GM19468 (cell line): ENCODE results near the gene CLDN20.
"Not testable (repeated sequence)": the region's sequence is repeated elsewhere in the genome, so short reads cannot be mapped to it uniquely, and the experiment has no call there.

Experiments
- ATAC-seq: cut with Tn5 transposase; IDR thresholded peaks from one replicate; pipeline ENCODE4 v1.9.1; 2021; ENCODE audit warnings: mild to moderate bottlenecking, moderate library complexity, moderate number of reproducible peaks; ENCODE audit not compliant: unreplicated experiment; ENCODE audit errors: extremely low read depth

Gene CLDN20

DNA sequence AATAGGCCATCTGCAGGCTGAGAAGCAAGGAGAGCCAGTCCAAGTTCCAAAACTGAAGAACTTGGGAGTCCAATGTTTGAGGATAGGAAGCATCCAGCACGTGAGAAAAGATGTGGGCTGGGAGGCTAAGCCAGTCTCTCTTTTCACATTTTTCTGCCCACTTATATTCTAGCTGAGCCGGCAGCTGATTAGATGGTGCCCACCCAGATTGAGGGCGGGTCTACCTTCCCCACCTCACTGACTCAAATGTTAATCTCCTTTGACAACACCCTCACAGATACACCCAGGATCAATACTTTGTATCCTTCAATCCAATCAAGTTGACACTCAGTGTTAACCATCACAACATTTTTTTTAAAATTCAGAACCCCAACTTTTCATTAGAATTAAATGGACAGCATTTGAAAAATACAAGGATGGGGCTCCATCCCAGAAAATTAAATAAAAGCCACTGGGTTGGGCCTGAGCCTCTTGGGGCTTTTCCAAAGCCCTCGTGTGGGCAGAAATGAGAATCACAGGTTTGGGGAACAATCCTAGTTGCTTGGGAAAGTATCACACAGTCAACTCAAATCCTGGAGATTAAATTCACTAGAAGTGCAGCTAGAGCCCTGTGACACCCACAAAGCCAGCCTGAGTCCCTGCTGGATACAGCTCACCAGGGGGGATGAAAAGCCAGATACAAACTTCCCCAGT is 2.2 kb downstream of the CLDN20 start:
- ATAC-seq: no peak

DNA sequence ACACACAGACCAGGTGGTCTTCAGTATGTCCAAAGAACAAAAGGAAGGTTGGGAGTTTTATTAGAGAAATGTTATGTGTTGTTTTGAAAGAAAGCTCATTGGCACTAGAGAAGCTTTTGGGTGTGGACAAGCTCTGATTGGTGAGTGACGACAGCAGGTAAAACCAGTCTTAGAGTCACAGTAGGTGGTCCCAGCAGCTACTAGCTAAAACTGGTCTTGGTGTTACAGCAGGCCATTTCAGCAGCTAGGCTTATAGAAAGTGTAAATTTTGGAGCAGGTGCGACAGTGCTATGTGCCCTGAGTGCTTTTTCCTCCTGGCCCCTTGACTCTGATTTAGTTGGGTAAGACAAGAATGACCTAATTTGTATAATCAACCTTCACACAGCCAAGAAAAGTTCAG is 3.6 kb downstream of the CLDN20 start:
- ATAC-seq: no peak

DNA sequence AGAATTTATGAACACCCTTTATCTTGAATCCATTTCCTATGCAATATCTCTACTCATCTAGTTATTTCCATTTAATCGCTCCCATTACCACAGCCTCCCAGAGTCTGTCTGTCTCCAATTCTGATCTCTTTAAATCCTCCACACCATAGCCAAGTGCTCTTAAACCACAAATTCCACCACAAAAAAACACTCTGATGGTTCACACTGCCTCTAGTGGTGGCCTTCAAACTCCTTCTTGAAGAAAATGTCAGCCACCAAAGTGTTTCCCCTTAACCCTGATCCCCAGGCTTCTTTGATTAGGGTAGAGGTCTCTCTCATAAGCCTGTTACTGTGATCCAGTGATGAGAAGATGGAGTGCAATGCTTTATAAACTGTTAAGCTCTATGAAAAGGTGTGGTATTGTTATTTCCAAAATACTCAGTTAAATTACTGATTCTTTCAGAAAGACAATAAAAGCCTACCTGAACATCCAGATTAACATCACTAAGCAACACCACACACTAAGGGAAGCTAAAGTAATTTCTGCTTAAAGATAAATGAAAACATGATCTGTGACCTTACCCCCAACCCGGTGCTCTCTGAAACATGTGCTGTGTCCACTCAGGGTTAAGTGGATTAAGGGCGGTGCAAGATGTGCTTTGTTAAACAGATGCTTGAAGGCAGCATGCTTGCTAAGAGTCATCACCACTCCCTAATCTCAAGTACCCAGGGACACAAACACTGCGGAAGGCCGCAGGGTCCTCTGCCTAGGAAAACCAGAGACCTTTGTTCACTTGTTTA is 4.5 kb downstream of the CLDN20 start:
- ATAC-seq: not testable (repeated sequence)

DNA sequence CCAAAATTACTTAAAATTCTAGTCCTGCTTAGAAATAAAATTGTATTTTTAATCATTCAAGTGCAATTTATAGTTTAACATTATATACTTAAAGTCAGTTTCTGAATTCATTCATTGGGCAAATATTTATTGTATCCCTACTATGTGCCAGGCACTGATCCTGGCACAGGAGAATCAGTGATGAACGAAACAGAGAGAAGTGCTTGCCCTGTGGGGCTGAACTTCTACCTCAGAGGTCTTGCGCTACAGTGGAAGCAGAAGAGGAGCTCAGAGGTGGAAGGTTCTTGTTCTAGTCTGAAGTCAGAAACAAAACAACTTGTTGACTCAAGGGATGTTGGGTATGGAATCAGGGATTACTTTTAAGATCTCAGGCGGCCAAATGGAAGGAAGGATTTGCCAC is 6.0 kb downstream of the CLDN20 start:
- no peak for ATAC-seq

DNA sequence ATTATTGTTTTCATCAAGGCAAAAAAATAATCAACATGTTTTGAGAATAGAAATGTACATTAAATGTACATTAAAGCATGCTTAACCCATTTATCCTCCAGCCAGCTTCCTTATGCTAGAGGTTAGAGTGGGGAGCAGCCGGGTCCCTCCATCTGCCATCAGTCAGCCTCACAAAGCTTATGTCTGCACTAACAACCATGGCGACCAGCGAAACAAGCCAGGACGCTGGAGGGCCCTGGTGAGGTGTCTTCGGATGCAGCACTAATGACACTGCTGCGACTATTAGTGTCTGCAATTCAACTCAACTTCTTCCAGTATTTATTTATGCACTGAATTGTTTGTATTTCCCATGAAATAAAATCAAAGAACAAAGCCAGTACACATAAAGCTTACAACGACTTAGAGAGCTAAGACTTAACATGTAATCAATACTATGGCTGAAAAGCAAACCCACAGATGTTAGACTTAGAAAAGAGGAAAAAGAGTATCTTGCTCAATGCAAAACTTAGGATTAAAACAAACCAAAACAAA is 6.8 kb downstream of the CLDN20 start:
- ATAC-seq: no peak

DNA sequence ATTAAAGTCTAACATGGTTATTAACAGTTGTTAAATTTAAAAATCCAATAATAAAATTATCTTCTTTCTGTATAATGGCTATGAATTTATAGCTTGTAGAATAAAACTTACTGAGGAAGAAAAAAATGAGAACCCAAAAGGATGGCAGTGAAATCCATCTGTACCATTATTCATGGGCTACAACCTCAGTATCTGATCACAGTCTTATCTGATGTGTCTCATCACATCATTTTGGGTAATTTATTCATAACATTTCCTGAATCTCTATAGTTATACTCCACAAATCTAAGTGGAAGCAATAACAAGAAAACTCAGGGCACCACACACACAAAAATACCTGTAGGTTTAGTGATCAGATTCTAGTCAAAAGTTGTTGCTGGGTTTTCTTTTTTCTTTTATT is 7.3 kb downstream of the CLDN20 start:
- no peak for ATAC-seq

DNA sequence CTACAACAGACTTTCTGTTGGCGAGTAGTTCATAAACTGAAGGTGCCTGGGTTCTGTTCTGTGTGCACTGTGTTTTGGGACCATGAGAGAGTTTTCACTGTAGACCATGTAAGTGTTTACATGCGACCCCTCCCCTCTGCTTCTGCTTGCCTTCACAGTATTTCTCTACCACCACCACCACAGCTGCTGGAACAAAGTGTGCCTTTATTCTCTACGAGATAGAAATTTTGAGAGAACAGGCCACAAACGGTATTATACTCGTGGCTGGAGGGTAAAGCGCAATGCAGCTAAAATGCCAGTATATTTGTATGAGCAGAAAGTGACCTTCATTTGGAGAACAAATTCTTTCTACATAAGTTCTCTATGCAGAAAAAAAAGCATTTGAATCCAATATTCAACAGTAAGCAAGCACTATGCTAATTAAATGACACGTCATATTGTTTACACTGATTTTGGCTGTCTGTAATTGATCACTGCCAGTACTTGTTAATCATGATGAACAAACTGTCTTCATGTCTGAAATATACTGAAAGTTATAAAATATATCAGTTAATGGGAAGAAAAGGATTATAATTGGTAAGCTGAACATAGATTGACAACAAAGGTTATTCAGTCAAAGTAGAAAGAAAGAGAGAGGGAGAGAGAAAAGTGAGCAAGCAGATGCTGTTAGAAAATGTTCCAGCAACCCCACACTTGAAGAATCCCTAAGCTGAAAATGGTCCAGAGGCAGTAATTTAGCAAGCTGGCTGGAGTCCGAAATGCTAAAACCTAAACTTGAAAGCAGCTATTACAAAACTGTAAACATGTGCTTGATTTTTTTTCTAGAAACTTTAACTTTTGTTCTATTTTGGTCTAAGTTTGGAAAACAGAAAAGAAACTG is 8.8 kb downstream of the CLDN20 start:
- ATAC-seq: no peak

DNA sequence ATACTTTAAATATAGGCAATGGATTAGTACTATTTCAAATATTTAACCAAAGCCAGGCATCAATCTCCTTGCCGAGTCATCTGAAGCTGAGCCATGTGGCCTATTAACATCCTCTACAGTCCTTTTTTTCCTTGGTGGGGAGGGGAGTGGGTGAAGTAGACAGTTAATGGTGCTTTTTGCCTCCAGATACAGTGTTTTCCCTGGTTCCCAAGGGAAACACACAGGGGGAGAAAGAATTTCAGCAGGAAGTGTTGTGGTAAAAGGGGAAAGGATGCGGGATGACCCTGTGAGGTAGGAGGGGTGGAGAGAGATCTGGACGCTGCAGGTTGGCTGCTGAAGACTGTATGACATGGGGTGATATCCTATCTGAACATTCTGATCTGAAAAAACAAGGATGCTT is 9.6 kb downstream of the CLDN20 start:
- ATAC-seq: no peak

DNA sequence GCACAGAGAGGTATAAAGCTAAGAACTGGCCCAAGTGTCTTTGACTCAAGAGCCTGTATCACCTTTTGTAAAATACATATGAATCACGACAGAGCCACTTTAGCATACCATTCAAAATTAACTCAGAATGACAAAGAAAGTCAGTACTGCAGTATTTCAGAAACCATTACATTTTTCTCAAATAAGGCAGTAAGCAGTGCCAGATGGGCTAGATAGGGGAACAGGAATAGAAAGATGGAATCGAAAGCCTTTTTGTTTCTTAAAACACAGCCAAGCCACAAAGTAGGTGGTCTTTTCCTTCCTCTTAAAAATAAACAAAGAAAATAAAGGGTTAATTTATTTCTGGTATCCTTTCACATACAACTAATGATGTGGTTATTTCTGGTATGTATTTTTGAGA is 10.3 kb downstream of the CLDN20 start:
- ATAC-seq: no peak

DNA sequence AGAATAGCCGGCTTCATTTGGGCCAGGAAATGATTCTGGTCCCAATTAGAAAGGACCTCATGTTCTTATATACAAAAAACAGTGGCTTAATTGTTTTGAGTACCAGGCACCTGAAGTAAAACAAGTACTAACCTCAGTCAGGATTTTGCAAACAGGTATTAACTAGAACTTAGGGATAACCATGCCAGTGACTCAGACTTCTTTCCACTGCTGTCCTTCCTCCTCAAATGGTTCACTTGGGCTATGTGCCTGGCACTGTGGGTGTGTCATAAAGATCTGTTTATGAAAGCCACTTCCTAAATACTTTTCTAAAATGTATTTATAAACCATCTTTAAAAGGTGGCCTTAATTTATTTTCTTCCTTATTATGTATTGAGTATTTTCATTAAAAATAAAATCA is 10.7 kb downstream of the CLDN20 start:
- no peak for ATAC-seq

DNA sequence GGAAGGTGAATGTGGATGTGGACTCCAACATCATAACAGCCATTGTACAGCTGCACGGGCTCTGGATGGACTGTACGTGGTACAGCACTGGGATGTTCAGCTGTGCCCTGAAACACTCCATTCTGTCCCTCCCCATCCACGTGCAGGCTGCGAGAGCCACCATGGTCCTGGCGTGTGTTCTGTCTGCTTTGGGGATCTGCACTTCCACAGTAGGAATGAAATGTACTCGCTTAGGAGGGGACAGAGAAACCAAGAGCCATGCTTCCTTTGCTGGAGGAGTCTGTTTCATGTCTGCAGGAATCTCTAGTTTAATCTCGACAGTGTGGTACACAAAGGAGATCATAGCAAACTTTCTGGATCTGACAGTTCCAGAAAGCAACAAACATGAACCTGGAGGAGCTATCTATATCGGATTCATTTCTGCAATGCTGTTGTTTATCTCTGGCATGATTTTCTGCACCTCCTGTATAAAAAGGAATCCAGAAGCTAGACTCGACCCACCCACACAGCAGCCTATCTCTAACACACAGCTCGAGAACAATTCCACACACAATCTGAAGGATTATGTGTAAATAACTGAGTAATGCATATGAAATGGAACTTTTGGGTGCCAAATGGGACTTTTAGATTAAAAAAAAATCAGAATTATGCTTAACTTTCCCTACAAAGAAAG is 12.1 kb downstream of the CLDN20 start:
- no peak for ATAC-seq

DNA sequence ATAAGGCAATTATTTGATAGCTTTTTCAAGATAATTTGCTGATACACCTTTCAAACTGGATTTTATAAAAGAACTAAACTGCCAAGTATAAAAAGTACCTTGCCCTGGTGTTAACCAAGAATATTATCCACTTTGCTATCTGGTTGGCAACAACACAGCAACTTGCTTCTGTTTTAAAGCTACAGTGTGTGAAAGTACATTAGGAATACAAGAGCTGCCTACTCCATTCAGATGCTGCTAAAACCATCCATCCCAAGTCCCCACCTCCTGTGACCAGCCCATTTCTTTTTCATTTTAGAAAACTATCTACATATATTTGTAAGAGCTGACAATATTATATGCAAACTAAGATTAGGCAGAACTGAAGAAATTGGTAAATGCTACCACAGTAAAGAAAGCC is 12.8 kb downstream of the CLDN20 start:
- no peak for ATAC-seq

DNA sequence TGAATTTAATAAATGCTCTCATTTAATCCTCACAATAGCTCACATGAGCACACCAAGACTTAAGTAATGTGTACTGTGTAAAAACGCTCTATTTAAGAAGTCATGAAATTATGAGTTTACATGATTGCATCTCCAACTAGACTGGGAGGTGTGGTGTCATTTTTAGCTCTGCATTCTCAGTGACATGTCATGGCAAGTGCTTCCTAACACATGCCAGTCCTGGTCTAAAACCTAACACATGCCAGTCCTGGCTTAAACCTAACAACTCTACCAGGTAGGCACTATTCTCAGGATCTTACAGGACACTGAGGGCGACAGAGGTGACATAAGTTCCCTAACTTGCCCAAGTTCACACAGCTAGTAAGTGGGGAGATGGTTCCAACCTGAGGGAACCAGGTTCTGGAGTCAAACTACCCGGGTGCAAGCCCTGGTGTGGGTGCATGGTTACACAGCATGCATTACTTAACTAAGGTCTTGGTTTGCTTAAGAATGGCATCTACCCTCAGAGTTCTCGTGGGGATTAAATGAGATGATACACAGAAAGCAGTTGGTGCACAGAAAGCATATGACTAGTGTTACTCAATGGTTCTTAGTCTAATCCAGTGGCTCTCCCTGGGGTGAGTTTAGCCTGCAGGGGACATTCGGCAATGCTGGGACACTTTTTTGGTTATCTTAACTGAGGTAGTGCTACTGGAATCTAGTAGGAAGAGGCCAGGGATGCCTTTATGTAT is 14.7 kb downstream of the CLDN20 start:
- ATAC-seq: no peak

DNA sequence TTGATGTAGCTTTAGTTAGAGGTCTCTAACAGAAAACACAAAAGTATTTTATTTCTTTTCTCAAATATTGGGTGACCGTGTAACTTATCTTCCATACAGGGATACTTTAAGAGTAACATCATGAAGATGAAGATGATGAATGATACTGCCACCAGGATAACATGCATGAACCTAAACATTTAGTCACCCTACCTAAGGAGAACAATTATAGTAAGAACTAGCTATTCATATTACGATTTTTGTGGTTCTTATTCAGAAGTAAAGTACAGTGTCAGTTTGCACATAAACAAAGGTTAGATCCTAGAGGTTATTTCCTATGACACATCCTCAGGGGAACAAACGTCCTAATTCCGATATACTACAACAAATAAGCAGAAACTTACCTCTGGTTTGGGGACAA is 21.0 kb downstream of the CLDN20 start:
- ATAC-seq: no peak

DNA sequence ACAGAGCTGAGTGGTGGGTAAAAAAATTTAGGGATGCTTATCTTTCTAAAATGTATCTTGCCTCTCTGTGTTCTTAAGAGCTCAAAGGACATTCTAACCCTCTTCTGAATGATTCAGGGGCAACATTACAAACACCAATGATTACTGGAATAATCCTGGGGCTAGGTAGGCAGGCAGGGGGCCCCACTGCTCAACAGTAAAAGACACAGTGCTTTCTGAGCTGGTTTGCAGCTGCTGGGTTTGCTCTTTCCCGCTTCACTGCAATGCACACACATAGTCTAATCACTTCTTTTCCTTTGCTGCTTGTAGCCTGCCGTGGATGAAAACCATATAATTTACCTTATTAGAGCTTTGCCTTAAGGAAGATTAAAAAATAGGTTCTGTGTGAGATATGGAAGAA is 23.9 kb downstream of the CLDN20 start:
- ATAC-seq: no peak

DNA sequence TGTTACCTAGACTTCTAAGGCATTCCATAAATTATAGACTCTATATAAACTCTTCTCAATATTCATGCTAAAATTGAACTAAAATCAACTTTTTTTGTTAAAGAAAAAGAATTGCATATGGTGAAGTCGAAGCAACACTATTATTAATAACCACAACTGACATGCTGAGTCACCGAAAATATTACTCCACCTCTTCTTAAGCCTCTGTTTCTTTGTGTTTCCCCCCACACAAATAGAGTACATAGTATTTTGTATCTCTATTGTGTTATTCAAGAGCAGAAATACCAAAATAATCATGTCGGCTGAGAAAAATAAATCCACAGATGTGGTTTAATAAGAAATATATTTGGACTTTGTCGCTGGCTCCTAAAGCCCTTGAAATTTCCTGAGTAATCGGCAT is 26.7 kb downstream of the CLDN20 start:
- no peak for ATAC-seq

DNA sequence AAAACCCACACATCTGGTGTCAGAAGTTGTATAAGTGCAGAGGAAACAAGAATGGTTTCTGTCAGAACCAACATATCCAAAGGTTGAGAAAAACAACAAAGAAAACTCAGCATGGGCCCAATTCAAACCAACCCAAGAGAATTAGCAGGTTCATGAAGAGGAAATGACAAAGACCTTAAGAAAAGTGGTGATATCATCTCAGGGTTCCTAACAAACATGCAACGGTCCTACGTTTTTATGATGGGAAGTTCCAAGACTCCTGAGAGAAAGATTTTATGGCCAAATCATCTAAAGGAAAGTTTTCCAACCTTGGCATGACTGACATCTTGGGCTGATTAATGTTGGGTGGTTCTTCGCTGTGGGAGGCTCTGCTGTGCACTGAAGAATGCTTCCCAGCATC is 27.5 kb downstream of the CLDN20 start:
- ATAC-seq: no peak

DNA sequence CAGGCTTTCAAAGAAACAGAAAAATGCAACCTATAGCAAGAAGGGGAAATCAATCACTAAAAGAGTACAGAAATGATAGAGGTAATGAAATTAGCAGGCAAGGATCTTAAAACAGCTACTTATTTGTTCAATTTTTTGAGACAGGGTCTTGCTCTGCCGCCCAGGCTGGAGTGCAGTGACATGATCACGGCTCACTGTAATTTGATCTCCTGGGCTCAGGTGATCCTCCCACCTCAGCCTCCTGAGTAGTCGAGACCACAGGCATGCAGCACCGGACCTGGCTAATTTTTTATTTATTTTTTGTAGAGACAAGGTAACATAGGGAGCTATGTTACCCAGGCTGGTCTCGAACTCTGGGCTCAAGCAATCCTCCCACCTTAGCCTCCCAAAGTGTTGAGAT is 28.9 kb downstream of the CLDN20 start:
- no peak for ATAC-seq

DNA sequence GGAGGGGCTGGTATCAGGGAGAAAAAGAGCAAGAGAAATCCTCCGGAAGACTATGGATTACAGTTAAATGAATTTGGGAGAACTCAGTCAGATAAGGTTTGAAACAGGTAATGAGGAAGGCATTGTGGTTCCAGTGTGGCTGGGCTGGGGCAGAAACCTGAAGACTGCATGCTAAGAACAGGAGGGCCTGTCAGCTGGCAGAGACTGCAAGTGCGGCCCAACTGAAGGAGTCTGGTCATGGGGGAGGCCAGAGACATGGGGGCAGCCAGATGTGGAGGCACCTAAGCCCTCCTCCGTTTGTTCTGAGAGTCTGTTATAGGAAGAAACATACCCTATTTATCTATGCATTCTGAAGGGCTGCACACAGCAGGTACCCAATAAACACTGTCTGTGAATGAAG is 33.9 kb downstream of the CLDN20 start:
- no peak for ATAC-seq

DNA sequence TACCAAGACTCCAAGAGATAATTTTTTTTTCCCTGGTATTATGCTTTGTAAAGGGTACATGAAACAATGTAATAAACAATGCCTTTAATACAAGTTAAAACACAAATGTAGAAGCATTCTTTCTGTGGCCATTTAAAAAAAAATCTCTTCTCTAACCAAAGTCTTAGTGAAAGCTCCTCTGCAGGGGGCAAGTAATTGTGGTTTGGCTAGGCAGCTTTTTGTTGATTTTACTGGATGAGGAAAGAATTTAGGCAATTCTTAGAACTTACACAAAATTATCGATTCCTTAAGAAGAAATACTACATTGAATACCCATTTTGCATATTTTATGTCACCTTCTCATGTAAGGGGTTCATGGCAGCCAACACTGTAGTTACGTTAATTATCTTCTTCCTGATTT is 38.1 kb downstream of the CLDN20 start:
- no peak for ATAC-seq
